ENCODE results near the gene KLHL36.

The KLHL36 gene

DNA sequence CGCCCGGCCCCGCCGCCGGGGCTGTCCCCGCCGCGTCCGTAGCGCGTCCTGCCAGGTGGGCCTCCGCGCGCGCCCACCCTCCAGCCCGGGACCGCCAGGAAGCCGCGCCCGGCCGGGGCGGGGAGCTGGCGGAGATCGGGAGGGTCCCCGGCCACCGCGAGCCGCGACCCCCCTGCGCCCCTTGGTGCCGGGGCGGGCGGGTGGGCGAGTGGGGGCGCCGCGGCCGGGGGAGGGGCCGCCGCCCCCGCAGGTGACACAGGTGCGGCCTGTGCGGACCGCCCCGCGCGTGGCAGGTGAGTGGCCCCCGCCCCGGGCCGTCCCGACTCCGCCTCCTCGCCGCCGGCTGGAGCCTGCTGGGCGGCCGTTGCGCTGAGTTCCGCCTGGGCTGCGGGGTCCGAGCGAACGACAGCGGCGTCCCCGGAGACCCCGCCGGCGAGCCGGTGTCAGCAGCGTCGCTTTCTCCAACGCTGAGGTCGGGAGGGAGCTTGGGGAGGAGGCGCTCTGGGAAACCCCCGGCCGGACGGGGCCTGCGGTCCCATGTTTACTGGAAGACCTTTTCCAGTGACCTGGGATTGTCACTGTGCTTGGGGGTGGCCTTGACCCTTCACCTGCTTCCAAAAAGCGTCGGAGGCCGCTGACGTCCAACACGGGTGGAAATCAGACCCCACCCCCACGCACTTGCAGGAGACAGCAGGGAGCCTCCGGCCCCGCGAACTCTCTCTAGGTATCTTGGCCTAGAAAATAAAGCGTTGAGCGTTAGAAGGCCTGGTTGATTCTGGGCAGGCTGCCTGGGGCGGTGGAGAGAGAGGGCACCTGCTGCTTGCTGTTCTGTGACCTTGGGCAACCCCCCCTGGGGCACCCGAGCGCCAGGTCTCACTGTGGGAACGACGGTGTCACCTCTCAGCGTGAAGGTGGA, 542 bp downstream of the KLHL36 start:
- DNase-seq (ENCODE audit: low spot score): no peak

- no peak for DNase-seq (ENCODE audit: low spot score)
Measured at GRCh38 chr16:84649511-84649861, 1.2 kb downstream of the KLHL36 start.

DNA sequence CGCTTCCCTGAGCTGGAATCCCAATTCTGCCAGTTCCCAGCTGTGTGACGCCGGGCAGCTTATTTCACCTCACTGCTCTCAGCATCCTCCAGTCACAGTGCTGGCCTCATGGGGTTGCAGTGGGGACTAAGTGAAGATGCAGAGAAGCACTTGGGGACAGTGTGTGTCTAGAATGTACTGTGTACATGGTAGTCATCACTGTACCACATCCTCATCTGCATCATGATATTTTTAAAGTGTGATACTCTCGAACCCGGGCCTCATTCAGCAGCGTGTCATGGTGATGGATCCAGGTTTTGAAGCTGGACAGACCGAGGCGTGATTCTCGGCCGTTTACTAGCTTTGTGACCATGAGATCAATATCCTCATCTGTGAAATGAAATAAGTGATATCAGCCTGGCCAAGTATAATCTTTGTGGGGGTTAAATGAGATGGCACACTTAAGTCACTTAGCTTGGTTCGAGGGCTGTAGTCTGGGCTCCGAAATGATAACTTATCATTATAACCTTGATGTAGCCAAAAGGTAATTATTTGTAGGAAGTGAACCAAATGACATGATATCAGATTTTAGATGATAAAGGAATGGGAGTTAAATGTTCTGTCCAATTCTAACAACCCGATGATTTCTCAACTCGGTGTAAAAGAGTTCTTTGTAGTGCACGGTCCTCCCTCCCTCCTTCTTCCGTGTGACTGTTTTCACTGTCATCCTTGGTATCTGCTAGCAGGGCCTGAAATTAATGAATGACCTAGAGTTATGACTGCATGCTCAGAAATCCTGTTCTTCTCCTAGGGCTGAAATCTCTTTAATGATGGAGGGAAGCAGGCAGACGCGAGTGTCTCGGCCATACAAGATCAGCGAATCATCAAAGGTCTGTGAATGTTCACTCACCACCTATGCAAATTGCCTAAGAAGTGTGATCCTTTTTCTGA, 2.0 kb downstream of the KLHL36 start:
- peak; percentile 87 for DNase-seq (ENCODE audit: low spot score)

GRCh38 chr16:84652566-84652965, 4.3 kb downstream of the KLHL36 start:
- no peak for DNase-seq (ENCODE audit: low spot score)

- no peak for DNase-seq (ENCODE audit: low spot score)
Measured at GRCh38 chr16:84654238-84654637, 5.9 kb downstream of the KLHL36 start.

GRCh38 chr16:84654998-84655397, 6.7 kb downstream of the KLHL36 start:
- no peak for DNase-seq (ENCODE audit: low spot score)

DNA sequence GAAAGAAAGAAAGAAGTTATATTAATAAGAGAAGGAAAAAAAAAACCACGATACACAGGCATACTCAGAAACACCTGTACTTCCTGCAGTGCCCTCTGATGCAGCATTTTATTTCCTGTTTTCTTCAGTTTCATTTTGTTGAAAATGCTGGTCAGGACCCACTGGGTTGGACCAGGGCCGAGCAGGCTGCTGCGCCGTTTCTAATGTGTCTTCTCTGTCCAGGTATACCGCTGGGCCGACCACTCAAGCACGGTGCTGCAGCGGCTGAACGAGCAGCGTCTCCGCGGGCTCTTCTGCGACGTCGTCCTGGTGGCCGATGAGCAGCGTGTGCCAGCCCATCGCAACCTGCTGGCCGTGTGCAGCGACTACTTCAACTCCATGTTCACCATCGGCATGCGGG, 8.3 kb downstream of the KLHL36 start:
- DNase-seq (ENCODE audit: low spot score): no peak

GRCh38 chr16:84657229-84657837, 9.0 kb downstream of the KLHL36 start:
- DNase-seq (ENCODE audit: low spot score): no peak

- DNase-seq (ENCODE audit: low spot score): no peak
Measured at GRCh38 chr16:84658690-84659089, 10.4 kb downstream of the KLHL36 start.

- DNase-seq (ENCODE audit: low spot score): no peak
Measured at GRCh38 chr16:84659656-84660300, 11.5 kb downstream of the KLHL36 start.

DNA sequence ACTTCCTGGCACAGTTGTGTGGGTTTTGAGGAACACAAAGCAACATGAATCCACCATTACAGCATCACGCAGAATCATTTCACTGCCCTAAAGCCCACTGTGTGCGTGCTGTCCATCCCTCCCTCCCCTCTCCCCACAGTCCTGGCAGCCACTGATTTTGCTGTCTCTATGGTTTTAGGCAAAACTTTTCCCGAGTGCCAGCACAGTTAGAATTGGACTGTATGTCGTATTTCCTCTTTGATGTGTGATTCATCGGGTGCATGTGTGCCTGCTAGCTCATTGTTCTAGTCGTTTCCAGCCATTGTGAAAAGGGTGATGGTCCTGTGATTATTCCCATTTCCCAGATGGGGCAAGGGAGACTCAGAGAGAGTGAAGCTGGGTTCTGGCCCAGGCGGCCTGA, 12.7 kb downstream of the KLHL36 start:
- DNase-seq (ENCODE audit: low spot score): no peak

GRCh38 chr16:84661418-84662060, 13.2 kb downstream of the KLHL36 start:
- DNase-seq (ENCODE audit: low spot score): no peak

DNA sequence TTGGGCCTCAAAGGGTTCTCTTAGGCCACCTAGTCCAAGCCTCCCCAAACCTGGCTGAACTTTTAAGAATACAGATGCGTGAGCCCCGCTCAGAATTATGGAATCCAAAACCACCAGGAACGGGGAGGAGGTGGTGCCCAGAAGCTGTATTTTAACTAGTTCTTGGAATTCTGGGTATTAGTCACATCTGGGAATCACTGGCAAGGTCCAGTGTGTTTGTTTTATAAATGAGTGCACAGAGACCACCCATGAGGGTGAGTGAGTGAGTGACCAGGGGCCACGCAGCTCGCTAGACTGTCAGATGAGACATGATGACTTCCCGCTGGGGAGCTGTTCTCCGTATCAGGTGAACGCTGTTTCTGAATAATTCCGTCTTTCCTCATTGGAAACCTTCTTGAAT, 14.2 kb downstream of the KLHL36 start:
- DNase-seq (ENCODE audit: low spot score): no peak

- no peak for DNase-seq (ENCODE audit: low spot score)
Measured at GRCh38 chr16:84663433-84664101, 15.3 kb downstream of the KLHL36 start.

- no peak for DNase-seq (ENCODE audit: low spot score)
Measured at GRCh38 chr16:84665359-84665758, 17.0 kb downstream of the KLHL36 start.

- DNase-seq (ENCODE audit: low spot score): no peak
Measured at GRCh38 chr16:84665843-84666242, 17.5 kb downstream of the KLHL36 start.

DNA sequence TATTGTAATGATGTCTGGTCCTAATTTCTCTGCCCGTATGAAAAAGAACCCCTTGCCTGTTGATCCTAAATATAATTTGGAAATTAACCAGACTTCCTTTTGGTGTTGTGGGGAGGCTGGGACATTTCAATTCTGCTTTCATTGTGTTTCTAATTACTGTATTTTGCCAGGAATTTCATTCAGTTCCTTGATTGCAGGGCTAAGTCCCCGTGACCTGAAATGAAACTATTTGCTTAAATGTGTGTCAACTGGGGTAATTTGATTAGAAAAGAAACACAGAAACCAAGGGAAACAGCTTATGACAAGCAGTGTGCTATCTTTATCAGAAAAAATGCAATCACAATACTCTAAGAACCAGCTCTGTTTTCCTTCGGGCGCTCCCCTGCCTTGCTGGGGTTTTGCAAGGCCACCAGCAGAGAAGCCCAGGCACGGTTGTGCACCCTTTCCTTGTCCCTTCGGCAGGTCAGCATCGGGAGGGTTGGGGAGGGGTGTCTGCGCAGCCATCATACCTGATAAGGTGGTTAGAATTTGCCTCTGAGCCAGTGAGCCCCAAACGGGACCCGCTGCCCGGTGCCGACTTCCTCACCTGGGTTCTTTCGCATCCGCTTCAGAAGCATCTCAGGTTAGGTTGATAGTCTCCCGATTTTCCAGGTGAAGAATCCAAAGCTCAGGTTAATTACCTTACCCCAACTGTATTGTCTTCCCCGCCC, 19.4 kb downstream of the KLHL36 start:
- DNase-seq (ENCODE audit: low spot score): no peak

- DNase-seq (ENCODE audit: low spot score): no peak
Measured at GRCh38 chr16:84670063-84670462, 21.8 kb downstream of the KLHL36 start.

DNA sequence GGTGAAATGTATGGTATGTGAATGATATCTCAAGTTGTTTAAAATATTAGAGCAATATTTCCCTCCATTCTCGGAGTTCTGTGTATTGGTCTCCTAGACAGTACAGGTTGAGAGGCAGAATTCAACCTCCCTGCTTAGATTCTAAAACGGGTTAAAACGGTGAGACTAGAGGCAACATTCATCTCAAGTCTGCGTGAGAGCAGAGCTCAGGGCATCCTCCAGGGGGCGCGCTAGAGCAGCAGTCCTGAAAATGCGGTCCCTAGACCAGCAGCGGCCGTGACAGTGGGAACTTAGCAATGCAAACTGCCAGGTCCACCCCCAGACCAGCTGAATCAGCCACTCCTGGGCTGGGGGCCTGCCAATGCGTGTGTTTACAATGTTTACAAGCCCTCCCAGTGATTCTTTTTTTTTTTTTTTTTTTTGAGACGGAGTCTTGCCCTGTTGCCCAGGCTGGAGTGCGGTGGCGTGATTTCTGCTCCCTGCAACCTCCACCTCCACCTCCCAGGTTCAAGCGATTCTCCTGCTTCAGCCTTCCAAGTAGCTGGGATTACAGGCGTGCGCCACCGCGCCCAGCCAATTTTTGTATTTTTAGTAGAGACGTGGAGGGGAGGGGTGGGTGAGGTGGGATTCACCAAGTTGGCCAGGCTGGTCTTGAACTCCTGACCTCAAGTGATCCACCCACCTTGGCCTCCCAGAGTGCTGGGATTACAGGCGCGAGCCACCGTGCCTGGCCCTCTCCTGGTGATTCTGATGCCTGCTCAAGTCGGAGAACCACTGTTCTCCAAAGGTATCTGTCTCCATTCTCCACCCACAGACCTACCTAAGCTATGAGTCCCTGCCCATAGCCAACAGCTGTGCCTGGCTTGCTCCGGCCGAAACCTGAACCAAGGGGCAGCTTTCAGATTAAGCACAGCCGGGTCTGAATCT, 24.2 kb downstream of the KLHL36 start:
- peak; percentile 50 for DNase-seq (ENCODE audit: low spot score)
